Hematopoietic multipotent progenitor cell (in vitro differentiated cells): ENCODE data around the gene PANK2. TPM values are rescaled to one million over a fixed set of nuclear protein-coding genes. Genes with fewer than 3 reads are reported as not detected.
"Not testable (repeated sequence)": the region's sequence is repeated elsewhere in the genome, so short reads cannot be mapped to it uniquely, and the experiment has no call there.

ENCODE experiments used
- DNase-seq, 3 donors: peaks; one replicate each; pipeline ENCODE4 v3.0.0-alpha.2; 2011 to 2015; ENCODE audit warnings: low read depth in 2 of 3, low spot score in 2 of 3
- total RNA-seq: library from RNA; depleted of rRNA; stranded (reverse); fragments of >200 nt; gene quantifications from one replicate; pipeline ENCODE4 v1.2.3, GENCODE V29; 2012

Gene PANK2
- total RNA-seq, 1 donor = 30.7 TPM

DNA sequence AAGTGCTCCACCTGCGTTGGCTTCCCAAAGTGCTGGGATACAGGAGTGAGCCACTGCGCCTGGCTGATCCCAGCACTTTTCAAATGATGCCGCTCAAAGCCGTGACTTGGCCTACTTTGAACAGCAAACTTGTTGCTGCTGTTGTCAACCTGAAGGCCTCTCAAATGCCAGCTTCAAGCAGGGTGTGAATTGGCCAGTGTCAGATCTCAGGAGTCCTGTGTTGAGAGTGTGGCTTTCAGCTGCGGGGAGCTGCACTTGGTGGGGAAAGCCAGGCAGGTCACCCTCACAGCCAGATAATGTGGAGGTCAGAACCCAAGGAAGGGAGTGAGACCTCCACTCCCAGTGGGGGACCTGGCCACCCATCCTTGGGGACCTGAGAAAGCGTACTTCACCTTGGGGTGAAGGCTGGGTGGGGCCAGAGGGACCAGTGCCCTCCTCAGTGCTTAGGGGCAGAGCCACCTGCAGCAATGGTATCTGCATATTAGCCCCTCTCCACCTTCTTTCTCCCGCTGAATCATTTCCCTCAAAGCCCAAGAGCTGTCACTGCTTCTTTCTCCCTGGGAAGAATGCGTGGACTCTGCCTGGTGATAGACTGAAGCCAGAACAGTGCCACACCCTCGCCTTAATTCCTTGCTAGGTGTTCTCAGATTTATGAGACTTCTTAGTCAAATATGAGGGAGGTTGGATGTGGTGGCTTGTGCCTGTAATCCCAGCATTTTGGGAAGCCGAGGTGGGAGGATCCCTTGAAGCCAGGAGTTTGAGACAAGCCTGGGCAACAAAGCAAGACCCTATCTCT lies 19.1 kb upstream of the PANK2 start:
- no peak for DNase-seq

DNA sequence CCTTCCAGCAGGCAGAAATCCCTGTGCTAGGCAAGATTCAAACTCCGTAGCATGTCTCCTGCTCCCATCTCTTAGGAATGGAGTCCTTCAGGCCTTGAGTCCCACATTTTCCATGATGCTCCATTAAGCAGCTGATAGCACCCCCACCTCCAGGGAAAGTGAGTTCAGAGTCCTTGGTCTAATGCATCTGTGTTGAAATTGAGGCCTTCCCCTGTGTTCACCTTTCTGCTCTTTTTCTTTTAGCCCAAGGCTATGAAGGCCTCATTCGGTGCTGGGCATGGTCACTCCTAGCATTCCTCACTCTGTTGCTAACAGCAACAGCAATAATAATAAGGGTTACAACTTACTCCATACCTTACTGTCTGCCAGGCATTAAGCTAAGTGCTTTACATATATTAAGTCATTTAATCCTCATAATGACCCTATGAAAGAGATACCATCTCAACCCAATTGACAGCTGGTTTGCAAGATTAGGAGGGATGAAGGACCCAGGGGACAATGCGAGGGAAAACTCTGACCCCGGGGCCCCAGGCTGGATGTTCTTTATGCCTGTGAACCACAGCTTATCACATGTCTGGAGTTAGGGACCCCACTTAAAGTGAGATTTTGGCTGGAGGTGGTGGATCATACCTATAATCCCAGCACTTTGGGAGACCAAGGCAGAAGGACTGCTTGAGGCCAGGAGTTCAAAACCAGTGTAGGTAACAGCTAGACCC lies 17.5 kb upstream of the PANK2 start:
- DNase-seq = no peak

DNA sequence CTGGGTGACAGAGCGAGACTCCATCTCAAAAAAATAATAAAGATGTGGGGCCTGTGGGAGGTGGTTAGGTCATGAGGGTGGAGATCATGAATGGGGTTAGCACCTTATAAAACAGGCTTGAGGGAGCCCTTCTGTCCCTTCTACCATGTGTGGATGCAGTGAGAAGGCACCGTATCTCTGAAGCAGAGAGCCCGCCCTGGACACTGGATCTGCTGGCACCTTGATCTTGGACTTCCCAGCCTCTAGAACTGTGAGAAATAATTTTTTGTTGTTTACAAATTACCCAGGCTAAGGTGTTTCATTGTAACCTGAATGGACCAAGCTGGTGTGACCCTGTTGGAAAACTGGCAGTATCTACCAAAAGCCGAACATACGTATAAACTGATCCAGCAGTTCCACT lies 15.7 kb upstream of the PANK2 start:
- no peak for DNase-seq

DNA sequence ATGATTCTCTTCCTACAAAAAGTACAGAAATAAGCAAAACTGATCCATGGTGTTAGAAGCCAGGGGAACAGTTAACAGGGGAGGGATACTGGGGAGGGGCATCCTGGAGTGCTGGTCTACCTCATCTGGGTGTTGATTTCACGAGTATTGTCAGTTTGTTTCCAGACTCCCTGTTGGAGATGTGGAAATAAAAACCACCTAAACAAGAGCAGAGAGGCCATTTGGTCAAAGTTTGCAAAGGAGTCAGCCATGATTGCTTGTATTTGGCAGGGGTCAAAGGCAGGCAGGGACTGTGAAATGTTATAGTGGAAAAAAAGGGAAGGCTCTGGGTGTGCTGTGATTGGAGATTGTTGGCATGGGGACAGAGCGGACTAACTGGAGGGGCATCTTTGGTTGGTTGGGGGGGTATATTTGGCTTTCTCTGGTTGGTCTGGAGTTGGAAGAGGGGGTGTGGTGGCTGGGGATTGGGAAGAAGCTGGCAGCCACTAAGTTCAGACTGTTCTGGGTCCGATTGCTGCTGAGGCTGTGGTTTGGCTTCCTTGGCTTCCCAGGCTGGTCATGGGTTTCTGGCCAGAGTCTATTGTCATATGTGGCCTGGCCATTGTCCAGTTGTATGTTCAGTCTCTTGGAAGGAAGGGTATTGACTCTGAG lies 14.9 kb upstream of the PANK2 start:
- no peak for DNase-seq

DNA sequence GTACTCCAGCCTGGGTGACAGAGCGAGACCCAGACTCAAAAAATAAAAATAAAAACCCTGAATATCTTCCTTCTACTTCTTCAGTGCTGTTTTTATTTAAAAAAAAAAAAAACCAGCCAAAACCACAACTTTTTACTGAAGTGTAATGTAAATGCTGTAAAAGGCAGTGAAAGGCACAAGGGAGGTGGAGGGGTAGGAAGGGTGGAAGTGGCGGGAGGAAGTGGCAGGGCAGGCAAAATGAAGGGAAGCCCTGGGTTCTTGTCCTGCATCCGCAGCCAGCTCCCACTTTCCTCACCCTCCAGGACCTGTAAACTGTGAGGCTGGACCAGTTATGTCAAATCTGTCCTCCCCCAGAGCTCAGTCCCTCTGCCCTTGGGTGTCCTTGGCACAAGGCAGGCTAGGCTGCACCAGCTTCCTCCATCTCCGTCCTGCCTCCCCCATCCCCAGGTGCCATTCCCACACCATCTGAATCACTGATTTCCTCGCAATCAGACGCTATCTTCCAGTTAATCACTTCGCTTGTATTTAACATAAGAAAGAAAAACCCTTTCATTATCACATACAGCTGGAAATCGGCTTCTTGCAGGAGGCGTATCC lies 13.7 kb upstream of the PANK2 start:
- DNase-seq = peak in 1 of 3 donors; percentile 10

DNA sequence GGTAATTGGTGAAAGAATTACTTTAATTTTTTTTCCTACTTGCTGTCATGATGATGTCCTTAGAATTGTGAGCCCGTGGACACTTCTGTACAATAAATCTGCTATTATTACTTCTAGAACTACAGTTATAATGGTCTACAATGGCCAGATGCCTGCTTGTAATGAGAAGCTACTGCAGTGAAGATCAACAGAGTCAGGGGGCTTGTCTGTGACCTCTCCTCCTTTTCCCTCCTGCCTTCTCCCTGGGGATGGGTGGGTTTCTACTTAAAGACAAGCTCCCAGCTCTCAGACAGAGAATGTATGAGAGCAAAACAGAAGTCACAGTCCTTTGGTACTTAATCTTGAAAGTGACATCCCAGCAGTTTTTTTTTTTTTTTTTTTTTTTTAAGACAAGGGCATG lies 13.2 kb upstream of the PANK2 start:
- DNase-seq = no peak

DNA sequence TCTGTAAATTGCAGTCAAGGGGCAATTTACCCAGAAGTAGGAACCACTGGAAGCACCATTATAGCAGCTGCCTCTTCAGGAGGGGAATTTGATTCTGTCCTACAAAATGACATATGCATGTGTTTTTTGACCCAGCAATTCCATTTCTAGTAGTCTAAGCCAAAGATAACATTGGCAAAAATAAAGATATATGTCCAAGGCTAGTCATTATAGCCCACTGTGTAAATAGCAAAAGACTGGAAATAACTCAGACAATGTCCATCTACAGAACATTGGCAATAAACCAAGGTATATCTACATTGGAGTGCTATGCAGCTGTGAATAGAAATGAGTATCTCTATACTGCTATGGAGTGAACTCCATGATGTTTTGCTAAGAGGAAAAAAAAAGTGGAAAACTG lies 12.5 kb upstream of the PANK2 start:
- DNase-seq = no peak

DNA sequence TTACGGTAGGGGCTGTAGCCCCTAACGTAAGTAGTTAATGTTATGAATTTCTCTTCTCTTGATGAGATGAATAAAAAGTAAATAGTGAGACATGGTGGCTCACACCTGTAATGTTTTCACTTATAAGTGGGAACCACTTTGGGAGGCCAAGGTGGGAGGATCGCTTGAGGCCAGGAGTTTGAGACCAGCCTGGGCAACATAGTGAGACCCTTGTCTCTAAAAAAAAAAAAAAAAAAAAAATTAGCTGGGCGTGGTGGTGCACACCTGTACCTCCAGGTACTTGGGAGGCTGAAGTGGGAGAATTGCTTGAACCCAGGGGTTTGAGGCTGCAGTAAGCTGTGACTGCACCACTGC lies 10.3 kb upstream of the PANK2 start:
- DNase-seq = not testable (repeated sequence)

DNA sequence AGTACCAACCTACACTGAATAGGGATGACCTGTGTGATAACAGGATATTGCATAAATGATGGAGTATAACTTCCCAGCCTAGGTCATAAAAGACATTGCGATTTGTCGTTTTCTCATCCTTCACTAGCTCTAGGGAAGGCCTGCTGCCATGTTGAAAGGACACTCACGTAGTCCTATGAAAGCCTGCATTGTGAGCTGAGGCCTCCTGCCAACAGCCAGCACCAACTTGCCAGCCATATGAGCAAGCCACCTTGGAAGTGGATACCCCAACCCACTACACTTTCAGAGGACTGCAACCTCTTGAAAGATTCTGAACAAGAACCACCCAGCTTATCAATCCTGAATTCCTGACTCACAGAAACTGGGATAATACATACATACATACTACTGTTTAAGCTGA lies 3.5 kb upstream of the PANK2 start:
- DNase-seq = no peak

DNA sequence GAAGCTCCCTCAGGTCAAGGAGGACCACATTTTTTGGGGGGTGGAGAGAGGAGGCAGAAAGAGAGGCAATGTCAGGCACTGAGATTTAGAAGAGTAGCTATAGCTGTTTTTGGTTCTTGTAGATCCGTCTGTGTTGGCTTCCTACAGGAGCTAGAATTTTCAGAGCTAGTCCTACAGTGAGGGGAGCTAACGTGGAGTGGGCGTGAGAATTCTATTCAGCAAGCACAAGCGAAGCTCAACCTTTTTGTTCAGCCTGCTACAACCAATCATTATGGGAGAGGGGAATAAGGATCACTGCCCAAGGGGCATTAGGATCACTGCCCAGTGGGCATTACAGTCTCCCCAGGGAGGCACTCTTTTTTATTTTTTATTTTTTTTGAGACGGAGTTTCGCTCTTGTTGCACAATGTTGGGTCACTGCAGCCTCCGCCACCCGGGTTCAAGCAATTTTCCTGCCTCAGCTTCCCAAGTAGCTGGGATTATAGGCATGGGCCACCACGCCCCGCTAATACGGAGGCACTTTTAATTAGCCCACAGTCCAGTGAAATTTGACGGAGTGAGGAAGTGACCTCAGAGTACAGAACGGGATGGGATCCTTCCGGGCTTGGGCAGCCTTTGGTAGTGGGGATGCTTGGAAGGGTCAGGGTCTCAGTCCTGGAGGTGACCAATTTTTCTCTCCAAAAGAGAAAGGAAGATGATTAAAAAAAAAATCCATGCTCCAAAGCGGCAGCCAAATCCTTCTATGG lies 1.1 kb upstream of the PANK2 start:
- DNase-seq = no peak

DNA sequence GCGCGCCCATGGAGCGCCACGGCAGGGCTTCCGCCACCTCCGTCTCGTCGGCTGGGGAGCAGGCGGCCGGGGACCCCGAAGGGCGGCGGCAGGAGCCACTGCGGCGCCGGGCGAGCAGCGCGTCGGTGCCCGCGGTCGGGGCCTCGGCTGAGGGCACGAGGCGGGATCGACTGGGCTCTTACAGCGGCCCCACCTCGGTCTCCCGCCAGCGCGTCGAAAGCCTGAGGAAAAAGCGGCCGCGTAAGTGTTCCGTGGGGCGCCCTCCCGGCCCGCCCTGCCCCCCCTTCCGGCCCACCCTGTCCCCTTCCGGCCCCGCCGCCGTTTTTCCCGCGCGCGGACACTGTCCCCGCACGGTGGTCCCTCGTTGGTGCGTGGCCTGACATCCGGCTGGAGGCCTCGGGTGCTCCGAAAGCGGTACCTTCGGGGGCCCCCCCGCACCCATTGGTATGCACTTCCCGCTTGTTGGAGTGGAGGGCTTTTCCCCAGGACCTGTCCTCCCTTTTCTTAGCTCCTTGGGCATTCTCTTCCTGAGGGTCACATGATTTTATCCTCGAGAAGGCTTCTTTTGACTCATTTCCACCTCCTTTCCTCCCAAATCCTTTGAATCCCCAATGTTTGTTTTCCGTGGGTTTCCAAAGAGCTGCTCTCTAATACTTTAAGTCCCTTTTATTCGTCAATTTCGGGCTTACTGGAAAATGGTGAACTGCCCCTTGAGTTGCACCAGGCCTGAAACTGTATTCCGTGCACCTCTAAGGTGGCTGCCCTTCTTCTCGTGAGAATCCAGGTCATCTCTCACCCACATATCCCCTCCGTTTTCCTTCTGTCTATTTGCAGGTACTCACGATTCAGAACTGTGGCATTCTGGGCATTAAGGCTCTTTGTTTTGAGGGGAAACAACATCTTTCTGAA lies 556 bp downstream of the PANK2 start:
- DNase-seq = no peak

DNA sequence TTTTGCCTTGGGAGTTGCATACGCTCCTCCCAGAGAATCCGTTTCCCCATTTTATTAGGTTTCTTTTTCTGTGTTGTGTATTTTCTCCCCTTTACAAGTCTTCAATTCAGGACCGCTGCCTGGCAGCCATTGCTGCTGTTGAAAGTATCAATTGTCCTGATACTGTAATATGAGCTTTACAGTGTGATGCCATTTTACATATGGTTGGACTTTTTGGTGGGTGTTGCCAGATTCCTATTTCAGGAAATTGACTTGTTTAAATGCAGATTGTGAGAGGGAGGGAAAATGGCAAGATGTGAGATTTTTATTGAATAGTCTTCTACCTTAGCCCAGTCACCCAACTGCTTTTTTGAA lies 1.2 kb downstream of the PANK2 start:
- peak in 1 of 3 donors; percentile 12 for DNase-seq

DNA sequence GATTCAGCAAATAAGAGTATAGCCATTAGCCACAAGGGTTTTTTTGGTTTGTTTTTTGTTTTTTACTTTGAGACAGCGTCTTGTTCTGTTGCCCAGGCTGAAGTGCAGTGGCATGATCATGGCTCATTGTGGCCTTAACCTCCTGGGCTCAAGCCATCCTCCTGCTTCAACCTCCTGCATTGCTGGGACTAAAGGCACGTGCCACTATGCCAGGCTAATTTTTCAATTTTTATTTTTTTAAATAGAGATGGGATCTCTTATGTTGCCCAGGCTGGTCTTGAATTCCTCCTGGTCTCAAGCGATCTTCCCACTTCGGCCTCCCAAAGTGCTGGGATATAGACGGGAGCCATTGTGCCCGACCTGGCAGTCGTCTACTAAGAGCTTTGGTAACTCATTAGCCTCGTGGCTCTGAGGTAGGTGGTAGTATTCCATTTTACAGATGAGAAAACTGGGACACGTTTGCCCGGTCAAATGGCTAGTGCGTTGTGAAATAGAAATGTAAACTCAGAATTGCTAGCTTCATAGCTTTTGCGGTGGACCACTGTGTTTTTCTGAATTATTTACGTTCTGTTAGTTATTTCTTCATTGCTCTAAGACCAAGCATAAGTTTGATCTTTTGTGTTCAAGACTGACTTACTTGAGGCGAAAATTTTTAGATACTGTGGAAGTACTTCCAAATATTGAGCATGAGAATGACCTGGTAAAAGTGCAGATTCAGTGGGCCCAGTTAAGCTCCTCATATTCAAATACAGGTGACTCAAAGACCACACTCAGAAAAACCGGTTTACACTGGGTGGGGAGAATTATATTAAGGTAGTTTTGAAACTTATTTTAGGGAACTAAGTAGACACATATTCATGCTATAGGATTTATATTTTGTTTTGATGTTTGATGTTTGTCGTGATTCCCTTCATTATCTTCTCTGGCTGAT lies 2.1 kb downstream of the PANK2 start:
- no peak for DNase-seq

DNA sequence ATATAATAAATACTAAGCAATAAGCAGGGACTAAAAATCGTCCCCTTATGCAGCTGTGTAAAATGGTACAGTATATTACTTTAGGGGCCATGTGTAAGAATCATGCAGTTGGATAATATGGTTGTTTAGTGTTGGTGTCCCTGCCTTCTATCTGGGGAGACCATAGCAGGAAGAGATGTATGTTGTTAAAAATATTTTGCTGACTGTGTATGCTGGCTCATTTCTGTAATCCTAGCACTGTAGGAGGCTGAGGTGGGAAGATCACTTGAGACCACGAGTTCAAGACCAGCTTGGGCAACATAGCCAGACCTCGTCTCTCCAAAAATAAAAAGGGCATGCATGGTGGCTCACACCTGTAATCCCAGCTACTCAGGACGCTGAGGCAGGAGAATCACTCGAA lies 5.6 kb downstream of the PANK2 start:
- DNase-seq = no peak

DNA sequence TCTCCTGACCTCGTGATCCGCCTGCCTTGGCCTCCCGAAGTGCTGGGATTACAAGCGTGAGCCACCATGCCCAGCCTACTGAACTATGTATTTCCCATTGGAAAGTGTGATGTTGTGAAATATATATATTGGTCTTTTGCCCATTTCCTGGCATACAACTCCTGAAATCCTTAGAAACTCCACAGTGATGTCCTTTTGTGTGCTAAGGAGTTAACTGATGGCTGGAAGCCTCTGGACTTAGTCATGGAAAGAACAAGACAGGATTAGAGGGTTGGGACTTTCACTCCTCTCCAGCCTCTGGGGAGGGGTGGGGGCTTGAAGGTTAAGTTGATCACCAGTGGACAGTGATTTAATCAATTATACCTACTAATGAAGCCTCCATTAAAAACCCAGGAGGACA lies 7.1 kb downstream of the PANK2 start:
- no peak for DNase-seq

DNA sequence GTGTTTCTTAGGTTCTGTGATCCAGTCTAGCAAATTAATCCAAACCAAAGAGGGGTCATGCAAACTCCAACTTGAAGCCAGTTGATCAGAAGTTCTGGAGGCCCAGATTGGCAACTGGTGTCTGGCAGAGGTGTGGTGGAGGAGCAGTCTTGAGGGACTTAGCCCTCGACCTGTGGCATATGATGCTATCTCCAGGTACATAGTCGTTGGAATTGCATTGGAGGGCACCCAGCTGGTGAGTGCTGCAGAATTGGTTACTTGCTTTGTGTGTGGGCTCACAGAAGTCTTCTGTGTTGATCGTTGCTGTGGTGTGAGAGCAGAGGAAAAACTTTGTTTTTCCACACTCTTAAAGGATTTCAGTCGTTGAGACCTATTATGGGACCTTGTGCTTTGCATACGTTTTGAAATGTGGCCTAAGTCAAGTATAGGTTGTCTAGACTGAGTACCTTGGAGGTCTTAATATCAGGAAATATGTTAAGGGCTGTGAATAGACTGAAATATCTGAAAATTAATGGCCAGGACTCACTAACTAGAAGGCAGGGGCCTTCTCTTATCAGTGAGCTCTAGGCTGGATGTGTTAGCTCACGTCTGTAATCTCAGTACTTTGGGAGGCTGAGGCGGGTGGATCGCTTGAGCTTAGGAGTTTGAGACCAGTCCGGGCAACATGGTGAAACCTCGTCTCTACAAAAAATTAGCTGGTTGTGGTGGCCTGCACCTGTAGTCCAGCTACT lies 7.8 kb downstream of the PANK2 start:
- no peak for DNase-seq

DNA sequence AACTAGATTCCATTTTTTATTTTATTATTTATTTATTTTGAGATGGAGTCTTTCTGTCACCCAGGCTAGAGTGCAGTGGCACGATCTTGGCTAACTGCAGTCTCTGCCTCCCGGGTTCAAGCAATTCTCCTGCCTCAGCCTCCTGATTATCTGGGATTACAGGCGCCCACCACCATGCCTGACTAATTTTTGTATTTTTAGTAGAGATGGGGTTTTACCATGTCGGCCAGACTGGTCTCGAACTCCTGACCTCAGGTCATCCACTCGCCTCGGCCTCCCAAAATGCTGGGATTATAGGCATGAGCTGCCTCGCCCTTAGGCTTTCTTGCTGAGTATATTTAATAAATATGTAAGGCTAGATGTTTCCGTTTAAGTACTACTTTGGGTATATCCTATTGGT lies 9.0 kb downstream of the PANK2 start:
- not testable (repeated sequence) for DNase-seq

DNA sequence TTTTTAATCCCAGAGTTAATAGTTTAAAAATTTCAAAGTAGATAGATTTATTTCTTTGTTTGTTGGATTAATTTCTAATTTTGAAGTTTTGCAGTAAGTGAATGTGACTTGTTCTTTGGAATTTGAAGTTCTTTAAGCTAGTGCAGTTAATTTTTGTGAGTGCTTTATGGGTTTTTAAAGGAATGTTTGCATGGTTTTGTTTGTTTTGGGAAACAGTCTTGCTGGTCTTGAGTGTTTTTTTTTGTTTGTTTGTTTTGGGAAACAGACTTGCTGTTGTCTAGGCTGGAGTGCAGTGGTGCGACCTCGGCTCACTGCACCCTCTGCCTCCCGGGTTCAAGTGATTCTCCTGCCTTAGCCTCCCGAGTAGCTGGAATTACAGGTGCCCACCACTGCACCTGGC lies 9.5 kb downstream of the PANK2 start:
- no peak for DNase-seq
